Bronchus fibroblast of lung (primary cell): ENCODE results near the gene GSAP. TPM values are rescaled to one million over a fixed set of nuclear protein-coding genes. Genes with fewer than 3 reads are reported as not detected.

Experiments used
- total RNA-seq: library from RNA; depleted of rRNA; stranded (reverse); fragments of >200 nt; gene quantifications from 2 replicates; pipeline ENCODE4 v1.2.3, GENCODE V29; 2015

GSAP gene, protein sequence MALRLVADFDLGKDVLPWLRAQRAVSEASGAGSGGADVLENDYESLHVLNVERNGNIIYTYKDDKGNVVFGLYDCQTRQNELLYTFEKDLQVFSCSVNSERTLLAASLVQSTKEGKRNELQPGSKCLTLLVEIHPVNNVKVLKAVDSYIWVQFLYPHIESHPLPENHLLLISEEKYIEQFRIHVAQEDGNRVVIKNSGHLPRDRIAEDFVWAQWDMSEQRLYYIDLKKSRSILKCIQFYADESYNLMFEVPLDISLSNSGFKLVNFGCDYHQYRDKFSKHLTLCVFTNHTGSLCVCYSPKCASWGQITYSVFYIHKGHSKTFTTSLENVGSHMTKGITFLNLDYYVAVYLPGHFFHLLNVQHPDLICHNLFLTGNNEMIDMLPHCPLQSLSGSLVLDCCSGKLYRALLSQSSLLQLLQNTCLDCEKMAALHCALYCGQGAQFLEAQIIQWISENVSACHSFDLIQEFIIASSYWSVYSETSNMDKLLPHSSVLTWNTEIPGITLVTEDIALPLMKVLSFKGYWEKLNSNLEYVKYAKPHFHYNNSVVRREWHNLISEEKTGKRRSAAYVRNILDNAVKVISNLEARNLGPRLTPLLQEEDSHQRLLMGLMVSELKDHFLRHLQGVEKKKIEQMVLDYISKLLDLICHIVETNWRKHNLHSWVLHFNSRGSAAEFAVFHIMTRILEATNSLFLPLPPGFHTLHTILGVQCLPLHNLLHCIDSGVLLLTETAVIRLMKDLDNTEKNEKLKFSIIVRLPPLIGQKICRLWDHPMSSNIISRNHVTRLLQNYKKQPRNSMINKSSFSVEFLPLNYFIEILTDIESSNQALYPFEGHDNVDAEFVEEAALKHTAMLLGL
- 2.0 and 2.2 TPM in 2 replicates for total RNA-seq

DNA sequence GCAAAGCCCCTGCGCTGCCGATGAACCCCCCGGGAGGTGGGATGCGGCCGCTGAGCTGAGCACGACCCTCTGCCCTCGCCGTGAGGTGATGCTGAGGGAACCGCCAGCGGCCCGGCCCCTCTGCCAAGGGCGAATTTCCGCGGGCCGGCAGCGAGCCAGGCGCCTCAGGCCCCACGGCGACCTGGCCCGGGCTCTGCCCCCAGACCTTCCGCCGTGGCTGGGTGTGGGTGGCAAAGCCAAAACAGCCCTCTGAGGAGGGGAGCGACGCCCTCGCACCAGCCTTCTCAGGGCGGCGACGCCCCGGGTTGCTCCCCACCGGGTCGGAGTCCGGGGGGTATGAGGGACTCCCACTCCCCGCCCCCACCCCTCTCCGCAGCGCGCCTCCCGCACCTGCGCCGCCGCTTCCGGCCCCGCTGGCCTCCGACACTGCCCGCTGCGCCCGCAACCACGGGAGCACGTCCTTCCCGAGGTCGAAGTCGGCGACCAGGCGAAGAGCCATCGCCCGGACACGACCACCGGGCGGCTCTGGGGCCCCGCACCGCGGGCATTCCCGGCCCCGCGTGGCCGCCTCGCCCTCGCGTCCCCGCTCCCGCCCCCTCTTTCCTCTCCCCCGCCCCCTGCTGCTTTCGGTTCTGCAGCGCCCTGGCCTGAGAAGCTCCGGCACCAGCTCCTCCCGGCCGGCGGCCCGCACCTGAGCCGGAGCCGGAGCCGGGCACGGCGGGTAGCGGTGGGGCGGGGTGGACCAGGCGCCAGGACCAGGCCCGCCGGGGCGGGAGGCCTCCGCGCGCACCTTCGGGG is at the start of gene GSAP:
Gene GSAP (minus strand): TSS at position 527 of the 798 bp plus-strand sequence. CDS start 28 bp downstream, at position 499.

Other genes with a start within 250 kb of the GSAP start
- gene FGL2, start 216.5 kb downstream of the GSAP start, total RNA-seq: 0.15 and 0.34 TPM in 2 replicates
- 12.5 and 15.3 TPM in 2 replicates for gene PTPN12, start 120.9 kb upstream of the GSAP start, total RNA-seq